Natural killer cell (primary cell): ENCODE data around the gene MMP24. TPM values are rescaled to one million over a fixed set of nuclear protein-coding genes. Genes with fewer than 3 reads are reported as not detected.

ENCODE experiments used
- ATAC-seq, 3 donors: fragments of 150-1000 bp in 2 of 3; fragments of 200-7000 bp in 1 of 3; cut with Tn5 transposase; 1 replicate in 1 of 3; 2 replicates in 2 of 3; pipeline ENCODE4 v1.10.0; 2021; ENCODE audit warnings: mild to moderate bottlenecking in 2 of 3, moderate library complexity in 2 of 3
- DNase-seq, 2 donors: peaks; one replicate each; pipeline versions ENCODE4 v3.0.0 to v3.0.0-alpha.2; 2013 to 2021; ENCODE audit warnings: mixed read lengths in 1 of 2
- H3K27ac ChIP-seq: one replicate; pipeline ENCODE4 v1.5.1; 2013; ENCODE audit warnings: mild to moderate bottlenecking, low read length
- H3K27me3 ChIP-seq: one replicate; pipeline ENCODE4 v1.6.1; 2013; ENCODE audit warnings: low read length; ENCODE audit not compliant: control insufficient read depth, insufficient read depth
- H3K36me3 ChIP-seq: one replicate; pipeline ENCODE4 v1.6.1; 2013; ENCODE audit warnings: low read length; ENCODE audit not compliant: control insufficient read depth, insufficient read depth
- H3K4me1 ChIP-seq: one replicate; pipeline ENCODE4 v1.6.1; 2013; ENCODE audit warnings: low read length; ENCODE audit not compliant: control insufficient read depth, insufficient read depth
- H3K4me3 ChIP-seq: one replicate; pipeline ENCODE4 v1.5.1; 2013; ENCODE audit warnings: low read length
- H3K9me3 ChIP-seq: one replicate; pipeline ENCODE4 v1.6.1; 2013; ENCODE audit warnings: low read length; ENCODE audit not compliant: control insufficient read depth, insufficient read depth
- H3K27ac Mint-ChIP-seq, 2 donors: one replicate each; pipeline ENCODE4 v1.8.0; 2022; ENCODE audit warnings: mild to moderate bottlenecking in 2 of 2, mixed read lengths in 2 of 2, moderate library complexity in 1 of 2
- H3K27me3 Mint-ChIP-seq, 2 donors: one replicate each; pipeline ENCODE4 v1.8.0; 2022; ENCODE audit warnings: low read depth in 2 of 2, mixed read lengths in 2 of 2
- H3K36me3 Mint-ChIP-seq: one replicate; pipeline ENCODE4 v1.8.0; 2022; ENCODE audit warnings: mixed read lengths
- H3K4me1 Mint-ChIP-seq, 2 donors: one replicate each; pipeline ENCODE4 v1.8.0; 2022; ENCODE audit warnings: mixed read lengths in 2 of 2
- H3K4me3 Mint-ChIP-seq: one replicate; pipeline ENCODE4 v1.8.0; 2022; ENCODE audit warnings: mild to moderate bottlenecking, moderate library complexity, mixed read lengths
- H3K9me3 Mint-ChIP-seq, 2 donors: one replicate each; pipeline ENCODE4 v1.8.0; 2022; ENCODE audit warnings: mixed read lengths in 2 of 2
- WGBS: methylation state at CpG from one replicate; pipeline ENCODE4 v1.1.7; 2013; ENCODE audit warnings: missing lambda C conversion rate; ENCODE audit not compliant: insufficient coverage; 5-methylcytosine and 5-hydroxymethylcytosine counted together
- intact Hi-C: fragments of 100-400 bp; cut with micrococcal nuclease; formaldehyde crosslinking; loops from one replicate; pipeline ENCODE4 v1.14.2; 2022
- total RNA-seq, 4 donors: library from RNA; stranded (reverse); fragments of 120-200 nt in 1 of 4; gene quantifications; one replicate each; pipeline versions ENCODE4 v1.2.3 to v1.2.4, GENCODE V29; 2013 to 2022
- TF ChIP-seq, protein P1 (sequence below): fragments of 200-600 bp; IDR thresholded peaks from one replicate; pipeline ENCODE4 v1.8.0; 2022; ENCODE audit warnings: antibody characterized with exemption

Gene MMP24
- total RNA-seq, 3 donors from 2014 or later (not counting 1 experiment from before 2014, with no cell fraction given): 0.14 to 0.18 (median 0.16) TPM

DNA sequence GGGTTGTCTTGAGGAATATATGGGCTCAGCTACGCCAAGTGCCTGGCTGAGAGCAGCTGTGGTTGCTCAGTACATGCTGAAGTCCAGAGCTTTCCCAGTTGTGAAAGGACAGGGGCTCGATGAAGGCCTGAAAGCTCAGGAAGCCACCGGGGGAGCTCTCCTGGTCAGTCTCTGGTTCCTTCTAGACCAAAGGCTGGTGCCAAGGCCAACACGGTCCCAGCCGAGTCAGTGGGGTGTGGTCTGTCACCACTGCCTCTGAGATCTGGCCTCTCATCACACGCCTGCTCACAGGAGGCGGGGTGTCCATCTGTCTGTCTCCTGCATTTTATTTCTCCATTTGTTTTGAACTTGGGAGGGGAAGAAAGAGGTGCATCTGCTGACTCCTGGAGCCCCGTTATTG, 70.7 kb downstream of the MMP24 start:
- no peaks in the 10 kb centered on the region for H3K4me1 ChIP-seq
- Mint-ChIP-seq H3K4me1 (peaks cover 6% of the 10 kb centered on the region in 2 donors), H3K27ac (no peak overlapping the region), H3K36me3 (no peaks in the 10 kb centered on the region), H3K9me3 (no peaks in the 10 kb centered on the region), H3K27me3 (peaks cover 0 to 5% of the 10 kb centered on the region in 2 donors), H3K4me3 (no peak overlapping the region)
- ATAC-seq: no peak
- no peaks in the 10 kb centered on the region for H3K27me3 ChIP-seq
- H3K4me3 ChIP-seq: no peak overlapping the region
- H3K36me3 ChIP-seq: no peaks in the 10 kb centered on the region
- no peak for DNase-seq
- TF ChIP-seq, protein P1, sequence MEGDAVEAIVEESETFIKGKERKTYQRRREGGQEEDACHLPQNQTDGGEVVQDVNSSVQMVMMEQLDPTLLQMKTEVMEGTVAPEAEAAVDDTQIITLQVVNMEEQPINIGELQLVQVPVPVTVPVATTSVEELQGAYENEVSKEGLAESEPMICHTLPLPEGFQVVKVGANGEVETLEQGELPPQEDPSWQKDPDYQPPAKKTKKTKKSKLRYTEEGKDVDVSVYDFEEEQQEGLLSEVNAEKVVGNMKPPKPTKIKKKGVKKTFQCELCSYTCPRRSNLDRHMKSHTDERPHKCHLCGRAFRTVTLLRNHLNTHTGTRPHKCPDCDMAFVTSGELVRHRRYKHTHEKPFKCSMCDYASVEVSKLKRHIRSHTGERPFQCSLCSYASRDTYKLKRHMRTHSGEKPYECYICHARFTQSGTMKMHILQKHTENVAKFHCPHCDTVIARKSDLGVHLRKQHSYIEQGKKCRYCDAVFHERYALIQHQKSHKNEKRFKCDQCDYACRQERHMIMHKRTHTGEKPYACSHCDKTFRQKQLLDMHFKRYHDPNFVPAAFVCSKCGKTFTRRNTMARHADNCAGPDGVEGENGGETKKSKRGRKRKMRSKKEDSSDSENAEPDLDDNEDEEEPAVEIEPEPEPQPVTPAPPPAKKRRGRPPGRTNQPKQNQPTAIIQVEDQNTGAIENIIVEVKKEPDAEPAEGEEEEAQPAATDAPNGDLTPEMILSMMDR: no peak
- H3K27ac ChIP-seq: no peak overlapping the region
- 70% methylated on average over 7 of the region's 8 CpGs for WGBS
- H3K9me3 ChIP-seq: no peaks in the 10 kb centered on the region
- intact Hi-C loops: no loop called here

DNA sequence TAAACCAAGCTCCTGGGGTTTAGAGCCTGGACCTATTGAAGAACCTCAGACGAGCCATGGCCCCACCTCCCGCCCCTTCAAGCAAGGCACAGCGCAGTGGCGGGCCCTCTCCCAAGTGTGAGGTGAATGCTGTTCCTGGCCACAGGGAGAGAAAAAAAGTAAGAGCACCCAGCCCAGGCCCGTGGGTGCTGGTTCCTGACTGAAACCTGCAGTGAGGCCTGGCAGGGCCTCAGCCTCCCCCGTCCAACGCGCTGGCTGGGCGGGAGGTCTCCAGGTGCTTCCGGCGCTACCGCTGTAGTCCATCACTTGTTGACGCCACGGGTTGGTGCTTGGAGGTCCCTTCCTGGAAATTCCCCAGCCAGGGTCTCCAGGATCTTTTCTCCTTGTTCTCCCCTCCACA, 71.2 kb downstream of the MMP24 start:
- DNase-seq: no peak
- ATAC-seq: no peak
- no peak overlapping the region for H3K27ac ChIP-seq
- WGBS: 93% methylated on average over 14 of the region's 14 CpGs
- H3K9me3 ChIP-seq: no peaks in the 10 kb centered on the region
- H3K36me3 Mint-ChIP-seq: no peaks in the 10 kb centered on the region
- no peaks in the 10 kb centered on the region for H3K27me3 ChIP-seq
- H3K4me3 Mint-ChIP-seq: no peak overlapping the region
- H3K4me1 ChIP-seq: no peaks in the 10 kb centered on the region
- H3K9me3 Mint-ChIP-seq: no peaks in the 10 kb centered on the region
- H3K27me3 Mint-ChIP-seq: peaks cover 0 to 3% of the 10 kb centered on the region in 2 donors
- no peaks in the 10 kb centered on the region for H3K36me3 ChIP-seq
- peaks cover 6% of the 10 kb centered on the region in 2 donors for H3K4me1 Mint-ChIP-seq
- TF ChIP-seq, protein P1: no peak
- no peak overlapping the region for H3K27ac Mint-ChIP-seq
- intact Hi-C loops: no loop called here
- no peak overlapping the region for H3K4me3 ChIP-seq

DNA sequence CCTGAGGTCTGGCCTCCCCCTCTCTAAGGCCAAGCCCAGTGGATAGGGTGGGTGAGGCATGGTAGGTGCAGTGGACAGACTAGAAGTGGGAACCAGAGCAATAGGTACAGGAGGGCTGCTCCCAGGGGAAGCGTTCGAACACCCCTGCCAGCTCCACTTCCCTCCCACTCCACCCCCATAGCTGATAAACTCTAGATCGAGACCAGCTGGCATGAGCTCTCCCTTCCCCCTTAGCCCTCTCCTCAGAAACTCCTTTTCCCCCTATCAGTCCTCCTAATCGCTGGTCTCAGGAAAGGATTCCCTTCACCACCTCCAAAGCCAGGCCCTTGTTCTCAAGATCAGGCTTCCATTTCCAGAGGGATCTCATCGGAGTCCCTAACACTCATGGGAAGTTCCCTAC, 71.8 kb downstream of the MMP24 start:
- no peaks in the 10 kb centered on the region for H3K4me1 ChIP-seq
- H3K36me3 Mint-ChIP-seq: no peaks in the 10 kb centered on the region
- H3K9me3 Mint-ChIP-seq: no peaks in the 10 kb centered on the region
- H3K4me3 Mint-ChIP-seq: no peak overlapping the region
- H3K27ac ChIP-seq: no peak overlapping the region
- no peaks in the 10 kb centered on the region for H3K27me3 ChIP-seq
- no peak overlapping the region for H3K4me3 ChIP-seq
- ATAC-seq: no peak
- peaks cover 6% of the 10 kb centered on the region in 2 donors for H3K4me1 Mint-ChIP-seq
- intact Hi-C loops: no loop called here
- DNase-seq: no peak
- 82% methylated on average over 5 of the region's 5 CpGs for WGBS
- no peaks in the 10 kb centered on the region for H3K36me3 ChIP-seq
- TF ChIP-seq, protein P1: no peak
- no peaks in the 10 kb centered on the region for H3K9me3 ChIP-seq
- H3K27me3 Mint-ChIP-seq: peaks cover 0 to 3% of the 10 kb centered on the region in 2 donors
- no peak overlapping the region for H3K27ac Mint-ChIP-seq

DNA sequence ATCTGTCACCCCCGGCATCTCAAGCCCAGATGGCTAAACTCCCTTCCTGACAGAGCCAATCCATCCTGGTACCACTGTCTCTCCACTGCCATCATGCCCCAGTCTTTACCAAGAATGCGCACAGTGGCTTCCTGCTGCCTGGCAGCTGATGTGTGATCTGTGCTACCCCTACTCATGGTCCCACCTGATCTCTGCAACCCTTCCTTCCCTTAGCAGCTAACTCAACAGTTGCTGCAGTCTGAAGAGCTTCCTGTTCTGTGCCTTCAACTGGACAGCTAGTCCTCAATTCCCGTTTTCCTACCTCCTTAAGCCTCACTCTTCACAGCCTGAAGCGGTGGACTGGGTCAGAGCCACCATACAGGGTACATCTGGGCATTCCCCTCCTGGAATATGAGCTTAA, 73.3 kb downstream of the MMP24 start:
- no peak overlapping the region for H3K27ac Mint-ChIP-seq
- Histone ChIP-seq H3K36me3 (no peaks in the 10 kb centered on the region), H3K27me3 (no peaks in the 10 kb centered on the region), H3K4me1 (peaks cover 7% of the 10 kb centered on the region), H3K4me3 (no peak overlapping the region), H3K9me3 (no peaks in the 10 kb centered on the region), H3K27ac (no peak overlapping the region)
- H3K4me3 Mint-ChIP-seq: no peak overlapping the region
- no peak for DNase-seq
- intact Hi-C loops: no loop called here
- peaks cover 0 to 3% of the 10 kb centered on the region in 2 donors for H3K27me3 Mint-ChIP-seq
- TF ChIP-seq, protein P1: no peak
- ATAC-seq: no peak
- WGBS: 79% methylated on average over 4 of the region's 4 CpGs
- no peaks in the 10 kb centered on the region for H3K36me3 Mint-ChIP-seq
- no peaks in the 10 kb centered on the region for H3K9me3 Mint-ChIP-seq
- peaks cover 12 to 13% of the 10 kb centered on the region in 2 donors for H3K4me1 Mint-ChIP-seq
